ENCODE results near the gene KLHDC3.

KLHDC3 gene

GRCh38 chr6:43059168-43060033, 45.4 kb downstream of the KLHDC3 start, which contains the start of the genes KLC4 and MRPL2:
Gene KLC4, plus strand, starts transcription at chr6:43059631. Its CDS starts 1,705 bp downstream, at chr6:43061336.
Gene MRPL2, minus strand, starts transcription at chr6:43059434. Its CDS starts 53 bp downstream, at chr6:43059381.
- DNase-seq = peak; percentile 98

DNA sequence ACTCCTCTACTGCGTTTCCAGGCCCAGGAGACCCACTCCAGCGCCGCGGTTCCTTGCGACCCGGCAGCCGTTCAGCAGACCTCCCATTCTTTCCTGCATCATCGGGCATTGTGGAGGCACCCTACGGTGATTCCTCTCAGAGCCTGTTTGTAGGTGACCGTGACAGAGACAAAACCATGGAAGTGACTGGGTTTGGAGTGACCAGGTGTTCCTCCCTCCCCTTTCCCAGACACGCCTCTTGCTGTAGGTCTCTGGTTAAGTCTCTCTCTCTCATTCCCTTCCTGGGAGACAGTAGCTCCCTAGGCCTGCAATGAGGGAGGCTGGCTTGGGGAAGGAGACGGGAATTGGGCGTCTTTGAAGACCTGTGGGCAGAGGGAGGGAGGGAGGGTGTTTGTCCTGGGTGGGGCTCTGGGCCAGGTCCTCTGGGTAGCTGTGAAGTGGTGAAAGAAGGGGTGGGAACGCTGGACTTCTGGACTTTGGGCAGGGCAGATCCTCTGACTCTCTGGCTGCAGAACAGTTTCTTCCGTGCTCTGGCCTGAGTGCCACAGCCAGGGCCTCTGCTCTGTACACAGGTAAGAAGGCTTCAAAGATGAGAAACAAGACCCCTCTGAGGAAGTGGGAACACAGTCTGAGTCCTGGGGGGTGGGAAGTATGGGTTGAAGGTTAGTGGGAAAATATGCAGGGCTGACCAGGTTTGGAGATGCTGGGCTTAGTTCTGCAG, 46.1 kb downstream of the KLHDC3 start:
- DNase-seq = no peak

DNA sequence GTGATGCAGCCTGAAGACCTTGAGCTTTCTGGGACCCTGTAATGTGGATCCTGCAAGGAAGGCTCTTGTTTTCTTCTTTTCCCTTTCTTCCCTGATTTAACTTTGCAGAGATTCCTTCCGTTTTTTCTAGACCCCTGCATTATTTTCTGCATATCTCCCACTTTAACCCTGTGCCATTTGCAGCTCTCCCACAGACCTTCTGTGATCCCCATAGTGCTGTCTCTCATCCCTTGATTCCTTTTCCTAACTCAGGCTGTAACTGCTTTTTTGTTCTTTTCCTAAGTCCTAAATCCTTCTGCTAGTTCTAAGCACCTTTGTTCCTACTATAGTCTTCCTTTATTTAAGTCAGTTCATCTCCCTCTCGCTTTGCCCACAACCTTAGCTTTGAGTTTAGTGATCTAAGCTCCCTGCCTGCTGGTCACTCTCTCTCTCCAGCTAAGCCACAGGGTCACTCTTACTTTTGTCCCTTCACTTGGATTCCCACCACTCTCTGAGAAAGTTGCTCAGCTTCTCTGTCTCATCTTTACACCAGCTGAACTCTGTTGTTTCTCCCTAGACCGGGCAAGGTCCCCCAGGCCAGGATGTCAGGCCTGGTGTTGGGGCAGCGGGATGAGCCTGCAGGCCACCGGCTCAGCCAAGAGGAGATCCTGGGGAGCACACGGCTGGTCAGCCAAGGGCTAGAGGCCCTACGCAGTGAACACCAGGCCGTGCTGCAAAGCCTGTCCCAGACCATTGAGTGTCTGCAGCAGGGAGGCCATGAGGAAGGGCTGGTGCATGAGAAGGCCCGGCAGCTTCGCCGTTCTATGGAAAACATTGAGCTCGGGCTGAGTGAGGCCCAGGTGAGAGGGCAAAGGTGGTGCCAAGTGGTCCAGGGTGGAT, 46.9 kb downstream of the KLHDC3 start:
- no peak for DNase-seq

DNA sequence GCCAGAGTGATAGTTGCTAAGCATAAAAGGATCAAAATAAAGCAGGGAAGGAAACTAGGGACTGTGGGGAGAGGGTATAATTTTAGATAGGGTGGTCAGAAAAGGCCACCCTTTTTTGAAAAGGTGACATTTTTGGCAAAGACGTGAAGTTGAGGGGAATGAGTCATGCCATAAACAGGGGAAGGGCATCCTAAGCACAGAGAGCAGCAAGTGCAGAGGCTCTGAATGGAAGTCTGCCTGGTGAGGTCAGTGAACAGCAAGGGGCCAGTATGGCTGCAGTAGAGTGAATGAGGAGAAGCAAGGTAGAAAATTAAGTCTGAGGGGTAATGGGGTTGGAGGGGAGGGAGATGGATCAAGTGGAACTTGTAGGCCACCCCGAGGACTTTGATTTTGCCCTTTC, 47.8 kb downstream of the KLHDC3 start:
- no peak for DNase-seq

DNA sequence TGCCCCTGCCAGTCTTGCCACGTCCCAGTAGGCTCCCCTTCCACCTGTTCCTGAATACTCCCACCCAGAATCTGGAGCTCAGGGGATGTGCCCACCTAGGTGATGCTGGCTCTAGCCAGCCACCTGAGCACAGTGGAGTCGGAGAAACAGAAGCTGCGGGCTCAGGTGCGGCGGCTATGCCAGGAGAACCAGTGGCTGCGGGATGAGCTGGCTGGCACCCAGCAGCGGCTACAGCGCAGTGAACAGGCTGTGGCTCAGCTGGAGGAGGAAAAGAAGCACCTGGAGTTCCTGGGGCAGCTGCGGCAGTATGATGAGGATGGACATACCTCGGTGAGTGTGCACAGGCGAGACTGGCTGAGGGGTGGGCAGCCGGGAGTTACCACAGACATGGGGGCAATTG, 48.8 kb downstream of the KLHDC3 start:
- DNase-seq = no peak

DNA sequence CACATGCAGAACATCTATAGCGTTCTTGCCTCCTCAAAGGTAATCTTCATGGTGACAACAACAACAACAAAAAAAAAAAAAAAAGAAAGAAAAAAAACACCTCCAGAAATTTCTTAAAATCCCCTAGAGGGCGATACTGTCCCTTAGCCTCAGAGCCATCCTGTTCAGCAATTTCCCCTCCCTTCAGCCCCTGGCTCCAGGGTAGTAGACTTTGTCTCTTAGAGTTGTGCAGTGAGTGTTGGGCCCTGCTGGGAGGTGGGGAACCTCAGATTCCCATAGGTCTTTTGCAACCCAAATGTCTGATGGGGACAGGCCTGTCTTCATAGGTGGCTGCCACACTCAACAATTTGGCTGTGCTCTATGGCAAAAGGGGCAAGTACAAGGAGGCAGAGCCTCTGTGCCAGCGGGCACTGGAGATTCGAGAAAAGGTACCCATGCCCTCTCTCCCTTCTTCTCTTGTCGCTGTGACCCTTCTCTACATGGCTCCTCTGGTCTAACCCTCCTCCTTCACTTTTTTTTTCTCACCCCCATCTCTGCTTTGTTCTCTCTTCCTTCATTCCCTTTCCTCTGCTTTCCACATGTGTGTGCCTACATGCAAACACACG, 56.1 kb downstream of the KLHDC3 start:
- peak; percentile 25 for DNase-seq

Measured in CD4-positive, alpha-beta T cell treated with Interleukin-4 for 4 hours (primary cell).